IMR-90 (cell line): ENCODE measurements around the gene DEFB131A. TPM values are rescaled to one million over a fixed set of nuclear protein-coding genes. Genes with fewer than 3 reads are reported as not detected.
"Not testable (repeated sequence)": the region's sequence is repeated elsewhere in the genome, so short reads cannot be mapped to it uniquely, and the experiment has no call there.

Experiments
- ATAC-seq: fragments of 200-7000 bp; cut with Tn5 transposase; 2 replicates; pipeline ENCODE4 v1.9.1; 2020; ENCODE audit warnings: low read depth, mild to moderate bottlenecking, moderate library complexity
- BruUV-seq: library from RNA; stranded (reverse); fragments of 400-500 nt; replicated peaks from 2 replicates; lab custom pipeline; 2021; lab: Mats Ljungman, UMichigan
- CTCF ChIA-PET: fragments of 300-600 bp; formaldehyde crosslinking; extraction: SDS; loops from one replicate; lab custom pipeline; 2021; ENCODE audit warnings: antibody characterized with exemption; lab: Yijun Ruan, JAX
- POLR2A ChIA-PET: fragments of 300-600 bp; sonication (Branson Sonifier 250); formaldehyde crosslinking; loops from one replicate; lab custom pipeline; 2022; ENCODE audit warnings: antibody characterized with exemption; ENCODE audit not compliant: unreplicated experiment; lab: Charles Lee
- DNase-seq: peaks from one replicate; pipeline ENCODE4 v3.0.0; 2013
- H2AFZ ChIP-seq: replicated peaks from 2 replicates; pipeline ENCODE3; 2013; ENCODE audit warnings: low read length, mild to moderate bottlenecking; ENCODE audit not compliant: poor library complexity
- H2AK5ac ChIP-seq: 2 replicates; pipeline ENCODE4 v1.6.1; 2013; ENCODE audit warnings: low read depth, low read length, inconsistent platforms
- H2AK9ac ChIP-seq: replicated peaks from 2 replicates; pipeline ENCODE3; 2013; ENCODE audit warnings: mild to moderate bottlenecking, low read depth, low read length, moderate library complexity; ENCODE audit not compliant: poor library complexity
- H2BK120ac ChIP-seq: 2 replicates; pipeline ENCODE4 v1.6.1; 2013; ENCODE audit warnings: low read depth, low read length, inconsistent platforms
- H2BK15ac ChIP-seq: 3 replicates; pipeline ENCODE4 v1.6.1; 2013; ENCODE audit warnings: low read depth, low read length, inconsistent platforms
- H2BK20ac ChIP-seq: 2 replicates; pipeline ENCODE4 v1.6.1; 2013; ENCODE audit warnings: low read depth, mild to moderate bottlenecking, inconsistent platforms, low read length, moderate library complexity
- H2BK5ac ChIP-seq: 2 replicates; pipeline ENCODE4 v1.6.1; 2013; ENCODE audit warnings: mild to moderate bottlenecking, low read depth, low read length, inconsistent platforms; ENCODE audit not compliant: poor library complexity, severe bottlenecking
- H3K14ac ChIP-seq: replicated peaks from 2 replicates; pipeline ENCODE4 v1.6.1; 2013; ENCODE audit warnings: low read depth, low read length, inconsistent platforms
- H3K18ac ChIP-seq: 2 replicates; pipeline ENCODE4 v1.6.1; 2013; ENCODE audit warnings: low read depth, low read length, control low read depth
- H3K23ac ChIP-seq: 2 replicates; pipeline ENCODE4 v1.6.1; 2013; ENCODE audit warnings: low read depth, low read length, inconsistent platforms
- H3K27ac ChIP-seq: 2 replicates; pipeline ENCODE4 v1.5.1; 2013; ENCODE audit warnings: mild to moderate bottlenecking, control low read depth, low read length; ENCODE audit not compliant: insufficient read depth
- H3K27me3 ChIP-seq: 2 replicates; pipeline ENCODE4 v1.6.1; 2013; ENCODE audit warnings: low read length; ENCODE audit not compliant: control insufficient read depth, insufficient read depth
- H3K36me3 ChIP-seq: 2 replicates; pipeline ENCODE4 v1.6.1; 2013; ENCODE audit warnings: low read length, mixed read lengths; ENCODE audit not compliant: control insufficient read depth, insufficient read depth
- H3K4ac ChIP-seq: 2 replicates; pipeline ENCODE4 v1.6.1; 2013; ENCODE audit warnings: low read depth, low read length, inconsistent platforms
- H3K4me1 ChIP-seq: 2 replicates; pipeline ENCODE4 v1.6.1; 2013; ENCODE audit warnings: low read length, mixed read lengths; ENCODE audit not compliant: control insufficient read depth, insufficient read depth
- H3K4me2 ChIP-seq: 2 replicates; pipeline ENCODE4 v1.6.1; 2013; ENCODE audit warnings: low read depth, mild to moderate bottlenecking, control low read depth, low read length, moderate library complexity
- H3K4me3 ChIP-seq: 2 replicates; pipeline ENCODE4 v1.5.1; 2013; ENCODE audit warnings: low read depth, mild to moderate bottlenecking, control low read depth, low read length, moderate library complexity; ENCODE audit not compliant: insufficient read depth
- H3K56ac ChIP-seq: 2 replicates; pipeline ENCODE4 v1.6.1; 2013; ENCODE audit warnings: low read length, inconsistent platforms; ENCODE audit not compliant: insufficient read depth; ENCODE audit errors: extremely low read depth
- H3K79me1 ChIP-seq, 2 experiments: 2 replicates each; pipeline ENCODE4 v1.6.1; 2013; ENCODE audit warnings: low read length in 2 of 2, inconsistent platforms in 1 of 2, low read depth in 1 of 2
- H3K9ac ChIP-seq: 2 replicates; pipeline ENCODE4 v1.6.1; 2013; ENCODE audit warnings: low read depth, low read length, control low read depth
- H3K9me1 ChIP-seq: 2 replicates; pipeline ENCODE4 v1.6.1; 2013; ENCODE audit warnings: low read length, inconsistent platforms; ENCODE audit not compliant: insufficient read depth
- H3K9me3 ChIP-seq: 2 replicates; pipeline ENCODE4 v1.6.1; 2013; ENCODE audit warnings: low read length; ENCODE audit not compliant: control insufficient read depth, insufficient read depth
- H4K20me1 ChIP-seq: 2 replicates; pipeline ENCODE4 v1.6.1; 2013; ENCODE audit warnings: low read length, inconsistent platforms; ENCODE audit not compliant: insufficient read depth
- H4K5ac ChIP-seq: 2 replicates; pipeline ENCODE4 v1.6.1; 2013; ENCODE audit warnings: mild to moderate bottlenecking, low read depth, low read length, control low read depth
- H4K8ac ChIP-seq, 2 experiments: 2 replicates each; pipeline ENCODE4 v1.6.1; 2013; ENCODE audit warnings: low read depth in 2 of 2, low read length in 2 of 2, control low read depth in 1 of 2, inconsistent platforms in 1 of 2
- H4K91ac ChIP-seq: 2 replicates; pipeline ENCODE4 v1.6.1; 2013; ENCODE audit warnings: low read depth, low read length, inconsistent platforms; ENCODE audit not compliant: insufficient read depth
- WGBS, 2 experiments: methylation state at CpG; one replicate each; pipeline versions ENCODE4 v1.1.5 to v1.1.7; 2013; ENCODE audit warnings: missing lambda C conversion rate in 2 of 2; ENCODE audit not compliant: insufficient read length in 1 of 2; ENCODE audit errors: extremely low coverage in 2 of 2; 5-methylcytosine and 5-hydroxymethylcytosine counted together
- dilution Hi-C: fragments of 300-500 bp; cut with HindIII; formaldehyde crosslinking; loops from one replicate; pipeline ENCODE4 v1.14.3; 2018; ENCODE audit warnings: low sequenced_read_pairs; ENCODE audit not compliant: unreplicated experiment
- in situ Hi-C: fragments of 300-500 bp; cut with MboI; formaldehyde crosslinking; loops from 3 replicates; pipeline ENCODE4 v1.14.3; 2019; ENCODE audit warnings: low sequenced_read_pairs, inconsistent platforms, mixed read lengths
- intact Hi-C: fragments of 100-400 bp; cut with micrococcal nuclease; formaldehyde crosslinking; loops from 2 replicates; pipeline ENCODE4 v1.10.0; 2022
- microRNA-seq, 2 experiments: library from miRNA; stranded (forward) in 1 of 2; unstranded in 1 of 2; fragments of 10-50 nt in 1 of 2; fragments of <30 nt in 1 of 2; gene quantifications in 1 of 2; microRNA quantifications in 1 of 2; one replicate each; pipeline versions ENCODE3 to v1.1.0; 2013 to 2020; ENCODE audit not compliant: insufficient read depth in 1 of 2, insufficient read length in 1 of 2, unreplicated experiment in 1 of 2
- polyA plus RNA-seq, 3 experiments: library from polyadenylated mRNA; depleted of rRNA; stranded (reverse); fragments of >200 nt; gene quantifications; 2 replicates each; pipeline ENCODE4 v1.2.3, GENCODE V29; 2012; ENCODE audit warnings: low replicate concordance in 1 of 3
- small RNA-seq, 5 experiments: library from RNA; depleted of rRNA; stranded (forward); fragments of <200 nt; gene quantifications; one replicate each; pipeline ENCODE3, GENCODE V24; 2012
- total RNA-seq: library from RNA; depleted of rRNA; stranded (reverse); fragments of >200 nt; gene quantifications from 2 replicates; pipeline ENCODE4 v1.2.3, GENCODE V29; 2012; rRNA removed

Gene DEFB131A
- total and polyA plus RNA-seq, 2 of the 4 experiments (the other 2 are of a cell fraction) = not detected

GRCh38 chr4:9499974-9500487 is 55.8 kb downstream of the DEFB131A start:
- H4K20me1 ChIP-seq, H2AK9ac ChIP-seq, DNase-seq, H3K18ac ChIP-seq, H3K9ac ChIP-seq, dilution Hi-C loops, intact Hi-C loops, H3K4me2 ChIP-seq, H3K23ac ChIP-seq, BruUV-seq, in situ Hi-C loops, H2BK20ac ChIP-seq, H3K9me1 ChIP-seq, H3K4me3 ChIP-seq, POLR2A ChIA-PET, H3K56ac ChIP-seq, H4K5ac ChIP-seq, H3K4ac ChIP-seq, H4K8ac ChIP-seq, H3K36me3 ChIP-seq, H4K91ac ChIP-seq, H3K27me3 ChIP-seq, H3K14ac ChIP-seq, H2AK5ac ChIP-seq, ATAC-seq, H3K4me1 ChIP-seq, H3K9me3 ChIP-seq, H2BK15ac ChIP-seq, CTCF ChIA-PET, H2BK5ac ChIP-seq, H2BK120ac ChIP-seq, H3K79me1 ChIP-seq, H3K27ac ChIP-seq, H2AFZ ChIP-seq: not testable (repeated sequence)
- WGBS, 2 experiments = 40% methylated on average over 1 of the region's 16 CpGs; no CpG with 5 or more reads in 1 of the 2 experiments

Small RNA genes lying within 50 kb of the gene (microRNA-seq; reads per million reads assigned to microRNA genes)
- gene RNA5SP153 (ENCODE audit: insufficient read depth, insufficient read length) = not detected

Small RNA genes lying within 50 kb of the gene (small RNA-seq; reads per million reads assigned to genes)
- gene RNA5SP153 = 0 reads per million in 5 experiments

Other genes with a start within 250 kb of the DEFB131A start
- gene USP17L10, start 233.8 kb upstream of the DEFB131A start, total RNA-seq = not detected in 2 replicates
- not detected in 2 replicates for gene USP17L10, start 233.8 kb upstream of the DEFB131A start, polyA plus RNA-seq (2012; rRNA removed)
- gene USP17L11, start 229.0 kb upstream of the DEFB131A start, total RNA-seq = not detected in 2 replicates
- not detected in 2 replicates for gene USP17L11, start 229.0 kb upstream of the DEFB131A start, polyA plus RNA-seq (2012; rRNA removed)
- not detected in 2 replicates for gene USP17L12, start 224.3 kb upstream of the DEFB131A start, total RNA-seq
- gene USP17L12, start 224.3 kb upstream of the DEFB131A start, polyA plus RNA-seq (2012; rRNA removed) = not detected in 2 replicates
- not detected in 2 replicates for gene USP17L13, start 219.5 kb upstream of the DEFB131A start, total RNA-seq
- not detected in 2 replicates for gene USP17L13, start 219.5 kb upstream of the DEFB131A start, polyA plus RNA-seq (2012; rRNA removed)
- not detected in 2 replicates for gene USP17L15, start 210.0 kb upstream of the DEFB131A start, total RNA-seq
- not detected in 2 replicates for gene USP17L15, start 210.0 kb upstream of the DEFB131A start, polyA plus RNA-seq (2012; rRNA removed)
- not detected in 2 replicates for gene USP17L17, start 200.5 kb upstream of the DEFB131A start, total RNA-seq
- gene USP17L17, start 200.5 kb upstream of the DEFB131A start, polyA plus RNA-seq (2012; rRNA removed) = not detected in 2 replicates
- gene USP17L18, start 195.8 kb upstream of the DEFB131A start, total RNA-seq = not detected in 2 replicates
- gene USP17L18, start 195.8 kb upstream of the DEFB131A start, polyA plus RNA-seq (2012; rRNA removed) = not detected in 2 replicates
- not detected in 2 replicates for gene USP17L19, start 191.0 kb upstream of the DEFB131A start, total RNA-seq
- not detected in 2 replicates for gene USP17L19, start 191.0 kb upstream of the DEFB131A start, polyA plus RNA-seq (2012; rRNA removed)
- gene USP17L20, start 186.3 kb upstream of the DEFB131A start, total RNA-seq = not detected in 2 replicates
- not detected in 2 replicates for gene USP17L20, start 186.3 kb upstream of the DEFB131A start, polyA plus RNA-seq (2012; rRNA removed)
- not detected in 2 replicates for gene USP17L21, start 181.5 kb upstream of the DEFB131A start, total RNA-seq
- not detected in 2 replicates for gene USP17L21, start 181.5 kb upstream of the DEFB131A start, polyA plus RNA-seq (2012; rRNA removed)
- not detected in 2 replicates for gene USP17L22, start 176.8 kb upstream of the DEFB131A start, total RNA-seq
- gene USP17L22, start 176.8 kb upstream of the DEFB131A start, polyA plus RNA-seq (2012; rRNA removed) = not detected in 2 replicates
- gene USP17L24, start 119.2 kb upstream of the DEFB131A start, total RNA-seq = not detected in 2 replicates
- not detected in 2 replicates for gene USP17L24, start 119.2 kb upstream of the DEFB131A start, polyA plus RNA-seq (2012; rRNA removed)
- not detected in 2 replicates for gene USP17L25, start 114.5 kb upstream of the DEFB131A start, total RNA-seq
- not detected in 2 replicates for gene USP17L25, start 114.5 kb upstream of the DEFB131A start, polyA plus RNA-seq (2012; rRNA removed)
- not detected in 2 replicates for gene USP17L26, start 109.8 kb upstream of the DEFB131A start, total RNA-seq
- not detected in 2 replicates for gene USP17L26, start 109.8 kb upstream of the DEFB131A start, polyA plus RNA-seq (2012; rRNA removed)
- gene USP17L5, start 105.0 kb upstream of the DEFB131A start, total RNA-seq = not detected in 2 replicates
- gene USP17L5, start 105.0 kb upstream of the DEFB131A start, polyA plus RNA-seq (2012; rRNA removed) = not detected in 2 replicates
- not detected in 2 replicates for gene USP17L27, start 100.3 kb upstream of the DEFB131A start, total RNA-seq
- gene USP17L27, start 100.3 kb upstream of the DEFB131A start, polyA plus RNA-seq (2012; rRNA removed) = not detected in 2 replicates
- gene USP17L28, start 95.5 kb upstream of the DEFB131A start, total RNA-seq = not detected in 2 replicates
- not detected in 2 replicates for gene USP17L28, start 95.5 kb upstream of the DEFB131A start, polyA plus RNA-seq (2012; rRNA removed)
- gene USP17L29, start 90.8 kb upstream of the DEFB131A start, total RNA-seq = not detected in 2 replicates
- not detected in 2 replicates for gene USP17L29, start 90.8 kb upstream of the DEFB131A start, polyA plus RNA-seq (2012; rRNA removed)
- not detected in 2 replicates for gene USP17L30, start 81.3 kb upstream of the DEFB131A start, total RNA-seq
- gene USP17L30, start 81.3 kb upstream of the DEFB131A start, polyA plus RNA-seq (2012; rRNA removed) = not detected in 2 replicates